ENCODE measurements around the gene ITM2C.

GRCh38 chr2:230908092-230908594, 43.4 kb downstream of the ITM2C start:
- TF ChIP-seq XRCC5 (IDR thresholded peaks at IDR 0.05; ENCODE audit: low read depth, low read length) (no peak), HNRNPLL (IDR thresholded peaks at IDR 0.05; ENCODE audit: low read depth, low read length, poor library complexity, severe bottlenecking) (no peak), POLR2A (conservative IDR thresholded peaks at IDR 0.05) (no peak), JUND (IDR thresholded peaks at IDR 0.05; ENCODE audit: borderline replicate concordance, low read depth, low read length) (no peak), JUND (tag; IDR thresholded peaks at IDR 0.05; ENCODE audit: borderline replicate concordance, low read depth, low read length) (no peak), ZNF41 (CRISPR knock-in tag; conservative IDR thresholded peaks at IDR 0.05) (no peak), HCFC1 (IDR thresholded peaks at IDR 0.05; ENCODE audit: low read depth, low read length) (no peak)
